Activated B cell treated with CpG ODN at 0.5 μM for 24 hours (primary cell): Measurements from ENCODE around the gene CDH9. TPM values are rescaled to one million over a fixed set of nuclear protein-coding genes. Genes with fewer than 3 reads are reported as not detected.

Experiments
- ATAC-seq: fragments of 200-7000 bp; cut with Tn5 transposase; one replicate; pipeline ENCODE4 v1.10.0; 2021; ENCODE audit warnings: low read depth, mild to moderate bottlenecking, moderate library complexity
- CTCF ChIA-PET: fragments of 350-600 bp; sonication (Branson Sonifier 250); formaldehyde crosslinking; loops from one replicate; lab custom pipeline; 2021; ENCODE audit warnings: antibody characterized with exemption; lab: Charles Lee
- POLR2A ChIA-PET: fragments of 350-600 bp; sonication (Branson Sonifier 250); formaldehyde crosslinking; loops from one replicate; lab custom pipeline; 2021; ENCODE audit warnings: antibody characterized with exemption; lab: Charles Lee
- DNase-seq: peaks from one replicate; pipeline ENCODE4 v3.0.0; 2022
- H3K27ac Mint-ChIP-seq: one replicate; pipeline ENCODE4 v1.8.0; 2020; ENCODE audit warnings: mixed read lengths
- H3K27me3 Mint-ChIP-seq: one replicate; pipeline ENCODE4 v1.8.0; 2021; ENCODE audit warnings: mixed read lengths
- H3K36me3 Mint-ChIP-seq: one replicate; pipeline ENCODE4 v1.8.0; 2021; ENCODE audit warnings: low read depth, mixed read lengths
- H3K4me1 Mint-ChIP-seq: one replicate; pipeline ENCODE4 v1.8.0; 2021; ENCODE audit warnings: mixed read lengths
- H3K4me3 Mint-ChIP-seq: one replicate; pipeline ENCODE4 v1.8.0; 2020; ENCODE audit warnings: mild to moderate bottlenecking, mixed read lengths
- H3K9me3 Mint-ChIP-seq: one replicate; pipeline ENCODE4 v1.8.0; 2020; ENCODE audit warnings: mixed read lengths
- intact Hi-C: fragments of 100-400 bp; cut with micrococcal nuclease; formaldehyde crosslinking; loops from one replicate; pipeline ENCODE4 v1.15.1; 2024
- total RNA-seq: library from RNA; stranded (reverse); gene quantifications from 2 replicates; pipeline ENCODE4 v1.2.3, GENCODE V29; 2022
- TF ChIP-seq, protein P1 (sequence below): fragments of 200-600 bp; IDR thresholded peaks from one replicate; pipeline ENCODE4 v1.8.0; 2022; ENCODE audit warnings: antibody characterized with exemption, mild to moderate bottlenecking

CDH9 gene
- total RNA-seq, 1 donor from 2014 or later: not detected

DNA sequence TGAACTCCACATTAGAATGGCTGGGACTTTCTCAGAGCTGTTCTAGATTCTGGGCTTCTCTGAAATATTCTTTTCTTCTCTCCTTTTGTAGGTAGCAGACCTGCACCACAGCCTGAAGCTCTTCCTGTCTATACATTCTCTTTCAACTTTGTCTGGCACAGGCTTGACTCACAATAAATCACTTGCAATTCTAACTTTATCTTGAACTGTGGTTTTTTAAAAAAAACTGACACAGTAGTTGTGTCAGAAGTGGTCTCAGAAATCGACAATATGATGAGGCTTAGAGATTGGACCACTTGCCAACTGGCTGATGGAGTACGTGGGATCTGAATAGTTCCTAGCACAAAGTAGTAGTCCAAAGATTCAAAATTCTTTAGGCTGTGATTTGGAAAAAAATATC, 24.1 kb upstream of the CDH9 start:
- H3K27ac Mint-ChIP-seq: no peak overlapping the region
- ATAC-seq: no peak
- CTCF ChIA-PET: no interaction called here

DNA sequence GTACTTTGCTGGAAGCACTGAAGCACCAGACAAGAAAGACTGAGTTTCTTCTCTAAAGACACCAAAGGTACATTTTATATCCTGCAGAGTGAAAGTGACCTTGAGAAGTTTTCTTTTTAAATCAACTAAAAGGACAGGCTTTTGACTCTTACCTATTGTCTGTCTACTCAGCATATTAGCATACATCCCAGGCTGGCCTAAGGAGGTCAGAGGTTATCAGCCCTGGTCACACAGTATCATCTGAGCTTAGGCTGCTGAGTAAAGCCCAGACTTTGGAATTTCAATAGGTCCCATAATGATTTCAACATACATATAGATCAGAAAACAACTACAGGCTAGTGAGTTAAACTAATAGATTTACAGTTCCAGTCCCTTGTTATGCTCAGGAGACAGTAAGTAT, 10.1 kb upstream of the CDH9 start:
- Mint-ChIP-seq H3K4me1 (no peaks in the 10 kb centered on the region), H3K36me3 (no peaks in the 10 kb centered on the region), H3K9me3 (peaks cover 11% of the 10 kb centered on the region), H3K4me3 (no peak overlapping the region), H3K27me3 (no peaks in the 10 kb centered on the region), H3K27ac (no peak overlapping the region)
- ChIA-PET POLR2A (no interaction called here), CTCF (no interaction called here)
- intact Hi-C loops: no loop called here
- ATAC-seq: no peak
- TF ChIP-seq, protein P1, sequence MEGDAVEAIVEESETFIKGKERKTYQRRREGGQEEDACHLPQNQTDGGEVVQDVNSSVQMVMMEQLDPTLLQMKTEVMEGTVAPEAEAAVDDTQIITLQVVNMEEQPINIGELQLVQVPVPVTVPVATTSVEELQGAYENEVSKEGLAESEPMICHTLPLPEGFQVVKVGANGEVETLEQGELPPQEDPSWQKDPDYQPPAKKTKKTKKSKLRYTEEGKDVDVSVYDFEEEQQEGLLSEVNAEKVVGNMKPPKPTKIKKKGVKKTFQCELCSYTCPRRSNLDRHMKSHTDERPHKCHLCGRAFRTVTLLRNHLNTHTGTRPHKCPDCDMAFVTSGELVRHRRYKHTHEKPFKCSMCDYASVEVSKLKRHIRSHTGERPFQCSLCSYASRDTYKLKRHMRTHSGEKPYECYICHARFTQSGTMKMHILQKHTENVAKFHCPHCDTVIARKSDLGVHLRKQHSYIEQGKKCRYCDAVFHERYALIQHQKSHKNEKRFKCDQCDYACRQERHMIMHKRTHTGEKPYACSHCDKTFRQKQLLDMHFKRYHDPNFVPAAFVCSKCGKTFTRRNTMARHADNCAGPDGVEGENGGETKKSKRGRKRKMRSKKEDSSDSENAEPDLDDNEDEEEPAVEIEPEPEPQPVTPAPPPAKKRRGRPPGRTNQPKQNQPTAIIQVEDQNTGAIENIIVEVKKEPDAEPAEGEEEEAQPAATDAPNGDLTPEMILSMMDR: no peak
- no peak for DNase-seq

More for the DNA sequence above, 24.1 kb upstream of the CDH9 start:
- peaks cover 8% of the 10 kb centered on the region for H3K9me3 Mint-ChIP-seq
- POLR2A ChIA-PET: no interaction called here
- no peak for DNase-seq
- no peaks in the 10 kb centered on the region for H3K36me3 Mint-ChIP-seq
- intact Hi-C loops: no loop called here
- H3K4me1 Mint-ChIP-seq: no peaks in the 10 kb centered on the region
- H3K27me3 Mint-ChIP-seq: no peaks in the 10 kb centered on the region
- H3K4me3 Mint-ChIP-seq: no peak overlapping the region
- TF ChIP-seq, protein P1: no peak

DNA sequence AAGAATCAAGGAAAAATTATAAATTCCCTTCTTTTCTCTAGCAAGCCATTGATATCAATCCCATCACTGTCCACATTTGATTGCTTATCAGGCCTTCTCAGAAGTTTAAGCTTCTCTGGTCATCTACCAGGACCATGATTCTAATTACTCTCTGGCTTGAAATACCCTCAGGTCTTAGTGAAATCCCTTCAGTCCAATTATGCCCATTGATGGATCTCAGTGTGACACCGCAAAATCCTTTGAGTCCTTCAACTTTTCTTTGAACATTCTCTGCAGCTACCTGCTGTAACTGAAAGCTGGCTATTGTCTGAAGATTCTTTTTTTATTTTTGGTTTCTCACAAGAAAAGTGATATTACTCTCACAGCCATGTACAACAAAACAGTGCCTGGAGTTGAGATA, 3.0 kb upstream of the CDH9 start:
- no peaks in the 10 kb centered on the region for H3K36me3 Mint-ChIP-seq
- no peak for ATAC-seq

DNA sequence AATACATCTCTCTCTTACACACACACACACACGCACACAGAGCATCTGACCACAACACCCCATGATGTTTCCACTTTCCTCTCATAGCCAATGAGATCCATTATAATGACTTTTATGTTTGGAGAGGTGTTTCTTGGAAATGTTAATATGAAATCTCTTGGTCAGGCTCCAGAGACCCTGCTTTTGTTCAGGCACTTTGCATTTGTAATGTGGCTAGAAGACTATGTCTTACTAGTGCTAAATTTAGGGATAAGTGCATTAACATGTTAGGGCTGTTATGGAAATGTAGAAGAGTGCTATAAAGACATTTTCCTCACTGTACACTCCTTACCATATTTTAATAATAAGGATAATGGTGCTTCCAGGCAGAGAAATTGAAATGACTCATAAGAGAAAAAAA, 3.8 kb downstream of the CDH9 start:
- Mint-ChIP-seq H3K4me1 (no peaks in the 10 kb centered on the region), H3K4me3 (no peak overlapping the region), H3K27ac (no peak overlapping the region), H3K27me3 (no peaks in the 10 kb centered on the region), H3K36me3 (no peaks in the 10 kb centered on the region), H3K9me3 (peaks cover 3% of the 10 kb centered on the region)
- intact Hi-C loops: no loop called here
- POLR2A ChIA-PET: no interaction called here
- TF ChIP-seq, protein P1: no peak
- no peak for DNase-seq
- CTCF ChIA-PET: no interaction called here
- ATAC-seq: no peak

More for the DNA sequence above, 3.0 kb upstream of the CDH9 start:
- H3K27ac Mint-ChIP-seq: no peak overlapping the region
- intact Hi-C loops: no loop called here
- peaks cover 6% of the 10 kb centered on the region for H3K9me3 Mint-ChIP-seq
- H3K4me3 Mint-ChIP-seq: no peak overlapping the region
- POLR2A ChIA-PET: no interaction called here
- H3K27me3 Mint-ChIP-seq: no peaks in the 10 kb centered on the region
- TF ChIP-seq, protein P1: no peak
- no peak for DNase-seq
- H3K4me1 Mint-ChIP-seq: no peaks in the 10 kb centered on the region
- CTCF ChIA-PET: no interaction called here

DNA sequence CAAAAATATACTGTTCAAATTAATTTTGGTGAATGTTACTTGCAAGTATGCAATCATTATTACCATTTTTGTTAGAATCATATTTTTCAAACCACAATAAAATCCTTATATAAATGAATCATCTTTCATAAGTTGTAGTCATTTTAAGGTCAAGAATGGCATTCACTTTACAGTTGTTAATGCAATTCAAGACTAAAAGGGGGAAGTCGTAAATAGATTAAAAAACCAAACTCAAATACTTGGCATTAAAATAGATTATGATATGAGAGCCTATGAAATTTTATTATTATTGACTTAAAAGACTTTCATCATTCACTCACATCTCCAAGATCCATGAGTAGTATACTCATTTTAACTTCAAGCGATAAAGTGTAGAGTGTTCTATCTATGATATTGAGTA, 11.6 kb downstream of the CDH9 start:
- ATAC-seq (no peak), DNase-seq (no peak)
- Mint-ChIP-seq H3K27ac (no peak overlapping the region), H3K9me3 (peaks cover 9% of the 10 kb centered on the region), H3K4me3 (no peak overlapping the region), H3K36me3 (no peaks in the 10 kb centered on the region), H3K4me1 (no peaks in the 10 kb centered on the region), H3K27me3 (no peaks in the 10 kb centered on the region)
- intact Hi-C loops: no loop called here
- POLR2A ChIA-PET: no interaction called here
- CTCF ChIA-PET: no interaction called here
- TF ChIP-seq, protein P1: no peak
